HG02840 (cell line): ENCODE results near the gene GLG1.

Experiments used
- ATAC-seq: cut with Tn5 transposase; IDR thresholded peaks from one replicate; pipeline ENCODE4 v1.9.1; 2021; ENCODE audit warnings: mild to moderate bottlenecking, moderate library complexity, moderate number of reproducible peaks; ENCODE audit not compliant: unreplicated experiment, low FRiP score

GLG1 gene

DNA sequence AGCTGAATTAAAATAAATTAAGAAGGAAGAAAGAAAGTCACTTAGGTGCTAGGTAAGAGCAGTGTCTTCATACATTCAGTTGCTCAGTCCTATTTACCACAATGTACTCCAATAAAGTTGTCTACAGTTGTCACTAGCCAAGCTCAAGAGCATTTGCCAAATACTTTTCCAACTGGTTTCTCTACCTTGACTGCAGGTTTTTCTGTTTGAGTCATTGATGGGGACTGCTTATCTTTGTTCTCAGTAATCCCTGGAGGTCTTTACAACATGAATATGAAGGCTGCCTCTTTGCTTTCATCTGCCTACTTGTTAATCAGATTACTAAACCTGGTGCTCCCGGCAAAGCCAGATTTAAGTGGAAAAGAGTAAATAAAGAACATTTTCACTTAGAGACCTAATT lies 121.0 kb downstream of the GLG1 start:
- no peak for ATAC-seq

- ATAC-seq, result no peak
These were observed 126.5 kb downstream of the GLG1 start for GRCh38 chr16:74480150-74481029.

DNA sequence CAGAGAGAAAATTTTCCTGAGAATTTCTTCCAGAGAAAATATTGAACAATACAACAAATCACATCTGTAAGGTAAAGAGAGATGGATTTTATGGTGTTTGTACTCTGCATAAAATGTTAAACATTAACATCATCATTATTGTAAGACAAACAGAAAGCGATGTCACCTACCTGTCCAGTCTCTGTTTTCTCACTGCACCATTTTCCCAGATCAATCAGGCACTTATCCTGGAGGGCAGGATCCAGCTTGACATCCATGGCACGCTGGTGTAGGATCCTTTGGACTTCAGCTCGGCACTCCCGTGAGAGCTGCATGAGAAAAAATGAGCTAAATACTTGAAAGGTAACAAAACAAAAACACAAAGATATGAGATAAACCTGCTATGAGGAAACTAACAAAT lies 129.7 kb downstream of the GLG1 start:
- ATAC-seq, result no peak

- no peak for ATAC-seq
These were observed 132.5 kb downstream of the GLG1 start for GRCh38 chr16:74474416-74474815.

GRCh38 chr16:74472540-74472939 lies 134.4 kb downstream of the GLG1 start:
- no peak for ATAC-seq

- ATAC-seq, result no peak
These were observed 134.9 kb downstream of the GLG1 start for GRCh38 chr16:74472010-74472409.

- ATAC-seq, result no peak
These were observed 136.9 kb downstream of the GLG1 start for GRCh38 chr16:74469946-74470478.

DNA sequence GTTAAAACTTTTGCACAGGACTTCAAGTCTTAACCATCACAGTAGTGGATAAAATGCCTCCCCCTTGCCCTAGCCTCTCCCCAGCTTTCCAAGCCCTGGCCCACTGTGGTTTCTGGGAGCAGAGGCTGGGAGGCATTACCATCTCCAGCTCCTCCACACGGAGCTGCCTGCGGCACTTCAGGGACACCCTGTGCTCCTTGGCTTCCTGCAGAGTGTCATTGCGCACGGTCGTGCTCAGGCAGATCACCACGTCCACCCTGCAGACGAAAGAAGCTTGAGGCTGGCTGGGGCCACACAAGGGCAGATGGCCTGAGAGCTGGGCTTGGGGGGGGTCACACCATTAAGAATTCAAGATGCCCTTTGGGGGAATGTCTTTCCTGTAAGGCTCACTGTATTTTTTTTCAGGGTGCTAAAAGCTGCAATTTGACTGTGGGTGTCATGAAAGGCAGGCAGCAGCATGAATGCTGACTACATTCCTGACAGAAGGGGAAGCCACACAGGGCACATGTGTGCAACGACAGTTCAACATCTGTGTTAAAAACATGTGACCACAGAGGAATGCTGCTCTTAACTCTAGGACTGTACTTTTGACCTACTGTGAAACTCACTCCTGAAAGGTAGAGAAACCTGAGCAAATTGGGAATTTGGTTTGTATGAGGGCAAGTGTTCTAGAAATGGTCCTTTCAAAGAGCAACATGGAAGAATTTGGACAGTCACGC lies 137.9 kb downstream of the GLG1 start:
- ATAC-seq, result no peak

DNA sequence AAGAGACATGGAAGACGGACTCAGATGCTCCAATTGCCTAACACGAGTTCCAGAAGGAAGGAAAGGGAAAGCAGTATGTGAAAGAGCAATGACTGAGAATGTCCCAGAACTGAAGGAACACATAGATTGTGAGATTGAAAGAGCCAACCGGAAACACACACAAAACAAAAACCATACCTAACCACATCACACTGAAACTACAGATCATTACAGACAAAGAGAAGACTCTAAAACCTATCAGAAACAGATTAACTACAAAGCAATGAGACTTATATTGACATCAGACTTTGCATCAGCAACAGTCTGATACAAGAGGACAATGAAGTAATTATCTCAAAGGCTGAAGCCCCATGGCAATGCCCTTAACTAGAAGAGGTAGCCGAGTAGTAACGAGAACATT lies 140.0 kb downstream of the GLG1 start:
- no peak for ATAC-seq

DNA sequence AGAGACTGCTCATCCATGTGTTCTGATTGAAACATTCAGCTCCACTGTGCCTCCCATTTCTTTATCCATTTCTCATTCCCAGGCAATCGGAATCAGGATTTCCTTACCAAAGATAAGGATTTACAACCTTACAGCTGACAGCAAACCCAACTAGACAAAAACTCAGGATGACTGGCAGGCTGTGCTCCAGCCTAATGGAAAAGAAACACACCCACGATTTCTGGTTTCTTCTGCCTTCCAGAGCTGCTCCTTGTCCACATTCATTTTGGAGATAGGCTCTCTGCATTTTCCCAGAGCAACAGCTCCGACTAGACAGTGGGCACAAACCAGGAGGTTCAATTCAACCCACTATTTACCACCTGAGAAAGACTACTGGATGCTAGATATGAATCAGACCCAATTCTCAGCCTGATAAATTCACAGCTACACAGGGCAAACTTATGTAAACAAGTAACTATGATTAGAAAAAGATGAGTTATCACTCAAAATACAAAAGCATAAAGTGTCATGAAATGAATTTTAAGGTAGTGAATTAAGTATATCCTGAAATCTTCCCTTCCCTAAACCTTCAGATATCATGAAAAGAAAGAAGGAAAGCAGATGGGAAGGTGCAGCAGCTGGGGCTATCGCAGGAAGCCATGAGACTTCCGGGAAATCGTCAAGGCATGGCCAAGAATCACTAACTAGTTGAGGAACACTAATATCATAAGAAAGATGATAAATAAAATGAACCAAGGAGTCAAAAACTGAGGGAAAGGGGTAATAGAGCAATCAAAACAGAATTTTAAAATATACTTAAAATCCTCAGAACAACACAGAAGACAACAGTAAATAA lies 140.8 kb downstream of the GLG1 start:
- no peak for ATAC-seq

DNA sequence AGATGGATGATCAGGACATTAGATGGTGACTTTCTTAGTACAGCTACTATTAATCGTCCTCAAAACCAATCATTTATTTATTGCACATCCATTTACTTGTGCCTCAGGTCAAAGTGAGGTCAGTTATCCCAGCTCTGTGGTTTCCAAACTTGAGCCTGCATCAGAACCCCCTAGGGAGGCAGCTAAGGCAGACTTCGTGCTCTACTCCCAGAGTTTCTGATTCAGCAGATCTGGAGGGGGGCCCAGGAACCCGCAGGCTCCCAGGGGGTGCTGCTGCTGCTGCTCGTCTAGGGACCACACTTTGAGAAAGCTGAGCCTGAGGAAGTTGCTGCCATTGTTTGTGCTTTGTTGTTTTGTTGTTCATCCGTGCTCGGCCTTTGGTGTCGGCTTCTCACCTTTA lies 141.6 kb downstream of the GLG1 start:
- no peak for ATAC-seq

DNA sequence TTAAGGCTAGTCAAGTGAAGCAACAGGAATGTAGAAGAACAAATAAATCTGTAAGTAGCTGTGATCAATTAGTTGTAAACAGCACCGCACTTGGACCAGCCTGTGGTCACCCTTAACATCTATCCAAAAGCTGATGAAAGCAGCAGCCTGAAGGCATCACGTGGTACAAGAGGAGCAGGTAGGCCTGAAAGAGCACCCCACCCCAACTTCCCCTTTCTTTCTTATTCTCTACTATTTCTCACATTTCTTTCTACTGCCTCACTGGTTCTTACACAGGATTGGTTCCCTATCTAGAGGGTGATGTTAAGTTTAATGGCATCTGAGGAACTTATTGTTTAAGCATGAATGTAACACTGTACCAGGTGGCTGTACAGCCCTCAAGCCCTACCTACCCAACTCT lies 143.0 kb downstream of the GLG1 start:
- ATAC-seq, result no peak

GRCh38 chr16:74462361-74462760 lies 144.6 kb downstream of the GLG1 start:
- ATAC-seq, result no peak

DNA sequence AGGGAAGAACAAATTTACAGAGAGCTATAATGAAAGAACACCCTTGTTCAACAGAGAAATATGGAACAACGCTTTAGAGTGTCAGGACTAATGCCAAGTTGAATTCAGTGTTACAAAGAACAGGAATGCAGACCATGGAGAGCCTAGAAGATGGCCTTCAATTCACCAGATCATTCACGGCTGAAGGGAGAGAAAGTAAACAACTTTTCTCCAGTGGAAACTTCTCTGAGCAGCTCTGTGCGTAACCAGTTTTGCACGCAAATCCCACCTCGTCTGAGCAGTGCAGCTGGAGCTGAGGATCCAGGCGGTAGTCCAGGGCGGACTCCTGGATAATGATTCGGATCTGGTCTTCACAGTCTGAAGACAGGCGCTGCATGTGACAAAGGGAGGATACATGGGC lies 145.1 kb downstream of the GLG1 start:
- ATAC-seq, result no peak

DNA sequence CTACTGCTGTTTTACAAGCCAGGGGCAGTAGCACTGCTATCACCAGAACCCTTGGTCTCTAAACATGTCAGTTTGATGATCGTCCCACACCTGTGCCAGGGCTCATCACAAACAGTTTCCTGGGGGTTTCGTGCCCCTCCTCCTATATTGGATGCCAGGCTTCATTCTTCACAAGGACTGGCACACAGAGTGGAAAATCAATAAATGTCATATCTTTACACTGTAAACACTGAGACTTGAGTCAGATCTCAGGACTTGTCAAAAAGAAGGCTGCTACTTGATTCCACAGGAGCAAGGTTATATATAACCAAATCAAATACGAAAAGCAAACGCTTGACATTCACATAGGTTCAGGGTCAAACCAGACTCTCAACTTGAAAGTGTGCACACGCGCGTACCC lies 146.4 kb downstream of the GLG1 start:
- no peak for ATAC-seq

- no peak for ATAC-seq
These were observed 150.7 kb downstream of the GLG1 start for GRCh38 chr16:74456290-74456625.

- no peak for ATAC-seq
These were observed 151.2 kb downstream of the GLG1 start for GRCh38 chr16:74455619-74456289.

- ATAC-seq, result no peak
These were observed 151.7 kb downstream of the GLG1 start for GRCh38 chr16:74455213-74455612.

DNA sequence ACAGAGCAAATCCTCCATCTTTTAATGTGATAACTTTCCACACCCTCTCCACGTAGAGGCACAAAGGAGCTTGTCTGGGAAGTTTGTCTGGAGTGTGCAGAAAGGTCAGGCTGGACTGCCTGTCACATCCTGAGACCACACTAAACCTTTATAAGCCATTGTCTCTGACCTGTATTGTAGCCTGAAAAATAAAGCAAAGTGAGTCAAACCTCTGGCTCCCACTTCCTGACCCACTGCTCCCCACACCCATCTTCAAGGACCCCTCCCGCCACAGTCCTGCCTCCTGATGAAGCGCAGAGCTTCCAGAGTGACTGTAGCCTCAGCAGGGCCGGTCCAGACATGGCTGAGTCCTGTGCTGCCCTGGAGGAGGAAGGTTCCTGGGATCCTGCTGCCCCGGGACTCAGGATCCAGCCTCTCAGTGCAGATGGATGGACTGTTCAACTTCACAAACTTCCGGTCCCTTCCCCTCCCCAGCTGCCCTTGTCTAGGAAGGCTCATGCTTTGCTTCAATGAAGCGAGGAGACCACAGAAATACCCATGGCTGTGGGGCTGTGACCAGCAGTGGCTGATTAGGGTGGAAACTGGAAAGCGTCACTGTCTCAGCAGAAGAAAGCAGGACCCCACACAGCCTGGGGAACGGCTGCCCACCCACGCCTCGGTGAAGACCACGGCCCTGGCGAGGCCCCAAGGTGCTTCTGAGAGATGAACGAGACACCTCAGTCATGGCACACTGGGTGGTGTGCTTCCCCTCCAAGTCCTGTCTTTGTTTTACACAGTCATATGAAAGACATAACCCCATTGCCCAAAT lies 154.8 kb downstream of the GLG1 start:
- no peak for ATAC-seq
